ENCODE measurements around the gene PIP5K1C. TPM values are rescaled to one million over a fixed set of nuclear protein-coding genes. Genes with fewer than 3 reads are reported as not detected.
A peak's percentile ranks its signal among the peaks of the same experiment; 100 is the strongest.

The PIP5K1C gene
- polyA plus RNA-seq, 2 of the 4 experiments (the other 2 are of a cell fraction), result 2.6 to 9.3 TPM

DNA sequence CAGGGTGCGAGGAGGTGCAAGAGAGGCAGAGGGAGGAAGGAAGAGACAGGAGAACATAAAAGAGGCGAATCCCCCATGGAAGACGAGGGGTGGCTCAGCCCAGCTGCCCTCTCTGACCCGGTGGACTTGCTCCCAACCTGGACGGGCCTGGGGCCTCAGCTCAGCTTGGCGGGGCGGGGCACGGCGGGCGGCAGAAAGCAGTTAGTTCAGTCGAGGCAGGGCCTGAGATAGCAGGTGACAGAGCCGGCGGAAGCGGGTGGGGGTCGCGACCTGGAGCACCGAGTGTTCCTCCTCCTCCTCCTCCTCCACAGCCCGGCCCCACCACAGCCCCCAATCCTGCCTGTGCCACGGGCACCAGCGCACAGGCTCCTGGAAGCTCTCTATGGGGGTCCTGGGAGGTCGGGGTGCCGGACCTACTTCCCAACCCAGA lies 66.7 kb downstream of the PIP5K1C start:
- ChIA-PET CTCF (interaction anchor here (1.0 to 1.5 kb wide), 2 partner anchors 12 to 14 kb away, joined by 3 to 4 read pairs; no protein-coding TSS in a partner anchor), POLR2A (no interaction called here)
- H3K4me3 ChIP-seq, result no peak overlapping the region
- ATAC-seq (no peak), FAIRE-seq (no peak), DNase-seq (ENCODE audit: low read depth in 1 of 2, low spot score in 1 of 2) (no peak)
- no peaks in the 10 kb centered on the region for H3K9me3 ChIP-seq
- WGBS (ENCODE audit: missing lambda C conversion rate), result 91% methylated on average over 16 of the region's 22 CpGs
- no peak overlapping the region for H3K4me2 ChIP-seq
- no peak overlapping the region for H3K27ac ChIP-seq
- no peaks in the 10 kb centered on the region for H3K4me1 ChIP-seq
- TF ChIP-seq CEBPB (IDR thresholded peaks at IDR 0.05), result no peak
- TF ChIP-seq, protein P1, sequence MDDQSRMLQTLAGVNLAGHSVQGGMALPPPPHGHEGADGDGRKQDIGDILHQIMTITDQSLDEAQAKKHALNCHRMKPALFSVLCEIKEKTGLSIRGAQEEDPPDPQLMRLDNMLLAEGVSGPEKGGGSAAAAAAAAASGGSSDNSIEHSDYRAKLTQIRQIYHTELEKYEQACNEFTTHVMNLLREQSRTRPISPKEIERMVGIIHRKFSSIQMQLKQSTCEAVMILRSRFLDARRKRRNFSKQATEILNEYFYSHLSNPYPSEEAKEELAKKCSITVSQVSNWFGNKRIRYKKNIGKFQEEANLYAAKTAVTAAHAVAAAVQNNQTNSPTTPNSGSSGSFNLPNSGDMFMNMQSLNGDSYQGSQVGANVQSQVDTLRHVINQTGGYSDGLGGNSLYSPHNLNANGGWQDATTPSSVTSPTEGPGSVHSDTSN (IDR thresholded peaks at IDR 0.05), result no peak
- TF ChIP-seq PHF8 (IDR thresholded peaks at IDR 0.05; ENCODE audit: borderline replicate concordance, low read depth), result no peak
- no peak for TF ChIP-seq KDM1A (IDR thresholded peaks at IDR 0.05; ENCODE audit: low read depth)
- no peak for TF ChIP-seq POLR2A (IDR thresholded peaks at IDR 0.05; ENCODE audit: low read length)
- no peak for TF ChIP-seq EHF (CRISPR knock-in tag; IDR thresholded peaks at IDR 0.05)
- no peak for TF ChIP-seq ZC3H11A (IDR thresholded peaks at IDR 0.05)
- no peak for TF ChIP-seq NR3C1 (IDR thresholded peaks at IDR 0.05)
- no peak for TF ChIP-seq NPAS2 (CRISPR knock-in tag; IDR thresholded peaks at IDR 0.05; ENCODE audit: borderline replicate concordance)

DNA sequence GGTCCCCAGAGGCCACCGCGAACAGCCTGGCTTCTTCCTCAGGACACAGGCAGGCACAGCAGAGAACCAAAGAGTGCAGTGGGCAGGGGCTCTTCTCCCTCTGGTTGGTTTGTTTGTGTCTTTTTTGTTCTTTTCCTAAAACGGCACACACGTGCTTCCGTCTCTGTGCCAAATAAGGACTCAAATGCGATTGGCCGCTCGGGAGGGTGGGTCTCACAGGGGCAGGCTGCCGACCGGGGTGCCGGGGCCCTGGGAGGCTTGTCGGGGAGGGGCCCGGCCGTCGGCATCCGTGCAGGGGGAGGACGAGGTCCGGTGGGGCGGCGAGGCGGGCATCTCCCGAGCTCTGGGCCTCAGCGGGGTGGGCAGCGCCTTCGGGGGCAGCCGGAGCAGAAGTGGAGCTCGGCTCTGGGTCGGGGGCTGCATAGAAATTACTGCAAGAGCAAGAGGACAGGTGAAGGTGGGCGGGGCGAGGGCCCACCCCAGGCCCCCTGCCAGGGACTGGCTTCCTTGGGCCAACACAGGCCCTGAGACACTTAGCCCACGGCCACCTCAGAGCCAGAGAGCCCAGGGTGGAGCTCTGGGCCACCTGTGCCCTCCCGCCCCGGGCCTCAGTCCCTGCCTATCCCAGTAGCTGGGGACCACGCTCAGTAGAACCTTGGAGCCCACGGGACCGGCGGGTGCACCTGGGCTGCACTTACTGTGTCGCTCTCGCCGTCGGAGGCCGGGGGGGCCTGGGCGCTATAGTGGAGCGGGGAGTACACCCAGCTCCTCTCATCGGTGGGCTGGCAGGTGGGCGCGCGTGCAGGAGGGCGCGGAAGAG lies 67.3 kb downstream of the PIP5K1C start:
- no peak overlapping the region for H3K4me2 ChIP-seq
- no peak for ATAC-seq

DNA sequence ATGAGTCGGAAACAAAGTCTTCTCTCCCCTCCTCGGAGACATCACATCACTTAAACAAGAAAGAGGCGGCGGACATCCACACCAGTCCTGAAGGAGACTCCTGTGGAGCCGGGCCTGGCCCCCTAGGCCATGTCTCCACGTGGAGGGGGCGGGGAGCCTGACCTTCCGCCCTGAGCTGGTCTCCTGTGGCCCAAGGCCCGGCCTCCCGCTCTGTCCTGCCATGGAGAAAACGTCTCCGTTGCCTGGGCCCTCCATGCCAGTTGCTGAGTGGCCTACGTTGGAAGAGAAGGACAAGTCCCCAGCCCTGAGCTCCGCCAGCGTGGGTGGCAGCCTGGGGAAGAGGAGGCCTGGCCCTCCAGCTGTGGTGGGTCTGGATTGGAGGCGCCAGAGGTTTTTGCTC lies 68.2 kb downstream of the PIP5K1C start:
- no peaks in the 10 kb centered on the region for H3K4me1 ChIP-seq
- no peaks in the 10 kb centered on the region for H3K9me3 ChIP-seq
- ATAC-seq (0 out of 6 replicates have a peak, but pooled peaks of 1 of the 2 experiments have one; percentile 8), FAIRE-seq (no peak), DNase-seq (ENCODE audit: low read depth in 1 of 2, low spot score in 1 of 2) (no peak)
- no peak overlapping the region for H3K4me2 ChIP-seq
- CTCF ChIA-PET, result interaction anchor here (1.1 to 1.5 kb wide), 2 partner anchors 11 to 22 kb away, joined by 4 read pairs; no protein-coding TSS in a partner anchor
- H3K4me3 ChIP-seq, result no peak overlapping the region
- no peak overlapping the region for H3K27ac ChIP-seq
- 86% methylated on average over 11 of the region's 16 CpGs for WGBS (ENCODE audit: missing lambda C conversion rate)
- no peak for TF ChIP-seq NFE2L2 (conservative IDR thresholded peaks at IDR 0.05; ENCODE audit: low read length)
- no peak for TF ChIP-seq RCOR1 (IDR thresholded peaks at IDR 0.05; ENCODE audit: low read depth, low read length)
- TF ChIP-seq NR3C1 (IDR thresholded peaks at IDR 0.05), result no peak
- no peak for TF ChIP-seq EP300 (IDR thresholded peaks at IDR 0.05)
- no peak for TF ChIP-seq RNF2 (IDR thresholded peaks at IDR 0.05; ENCODE audit: borderline replicate concordance, low read depth)
- no peak for TF ChIP-seq KDM5A (IDR thresholded peaks at IDR 0.05)
- TF ChIP-seq BHLHE40 (IDR thresholded peaks at IDR 0.05; ENCODE audit: low read depth, low read length), result no peak
- no peak for TF ChIP-seq NPAS2 (CRISPR knock-in tag; IDR thresholded peaks at IDR 0.05; ENCODE audit: borderline replicate concordance)
- TF ChIP-seq RARB (CRISPR knock-in tag; IDR thresholded peaks at IDR 0.05), result no peak
- POLR2A ChIA-PET, result no interaction called here

More for the DNA sequence above, 67.3 kb downstream of the PIP5K1C start:
- FAIRE-seq (no peak), DNase-seq (ENCODE audit: low read depth in 1 of 2, low spot score in 1 of 2) (no peak)
- no peak overlapping the region for H3K4me3 ChIP-seq
- H3K27ac ChIP-seq, result no peak overlapping the region
- 92% methylated on average over 32 of the region's 50 CpGs for WGBS (ENCODE audit: missing lambda C conversion rate)
- H3K4me1 ChIP-seq, result no peaks in the 10 kb centered on the region
- H3K9me3 ChIP-seq, result no peaks in the 10 kb centered on the region
- ChIA-PET CTCF (interaction anchor here (1.0 to 1.5 kb wide), 3 partner anchors 12 to 22 kb away, joined by 3 to 4 read pairs (median 4); no protein-coding TSS in a partner anchor), POLR2A (no interaction called here)
- TF ChIP-seq, protein P2, sequence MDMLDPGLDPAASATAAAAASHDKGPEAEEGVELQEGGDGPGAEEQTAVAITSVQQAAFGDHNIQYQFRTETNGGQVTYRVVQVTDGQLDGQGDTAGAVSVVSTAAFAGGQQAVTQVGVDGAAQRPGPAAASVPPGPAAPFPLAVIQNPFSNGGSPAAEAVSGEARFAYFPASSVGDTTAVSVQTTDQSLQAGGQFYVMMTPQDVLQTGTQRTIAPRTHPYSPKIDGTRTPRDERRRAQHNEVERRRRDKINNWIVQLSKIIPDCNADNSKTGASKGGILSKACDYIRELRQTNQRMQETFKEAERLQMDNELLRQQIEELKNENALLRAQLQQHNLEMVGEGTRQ (IDR thresholded peaks at IDR 0.05), result no peak
- TF ChIP-seq FOXS1 (CRISPR knock-in tag; IDR thresholded peaks at IDR 0.05) (no peak), KDM1A (IDR thresholded peaks at IDR 0.05; ENCODE audit: low read depth) (no peak), RARB (CRISPR knock-in tag; IDR thresholded peaks at IDR 0.05) (no peak), FOSL2 (IDR thresholded peaks at IDR 0.05) (no peak), FOSL2 (CRISPR knock-in tag; IDR thresholded peaks at IDR 0.05) (no peak)
- TF ChIP-seq, protein P3, sequence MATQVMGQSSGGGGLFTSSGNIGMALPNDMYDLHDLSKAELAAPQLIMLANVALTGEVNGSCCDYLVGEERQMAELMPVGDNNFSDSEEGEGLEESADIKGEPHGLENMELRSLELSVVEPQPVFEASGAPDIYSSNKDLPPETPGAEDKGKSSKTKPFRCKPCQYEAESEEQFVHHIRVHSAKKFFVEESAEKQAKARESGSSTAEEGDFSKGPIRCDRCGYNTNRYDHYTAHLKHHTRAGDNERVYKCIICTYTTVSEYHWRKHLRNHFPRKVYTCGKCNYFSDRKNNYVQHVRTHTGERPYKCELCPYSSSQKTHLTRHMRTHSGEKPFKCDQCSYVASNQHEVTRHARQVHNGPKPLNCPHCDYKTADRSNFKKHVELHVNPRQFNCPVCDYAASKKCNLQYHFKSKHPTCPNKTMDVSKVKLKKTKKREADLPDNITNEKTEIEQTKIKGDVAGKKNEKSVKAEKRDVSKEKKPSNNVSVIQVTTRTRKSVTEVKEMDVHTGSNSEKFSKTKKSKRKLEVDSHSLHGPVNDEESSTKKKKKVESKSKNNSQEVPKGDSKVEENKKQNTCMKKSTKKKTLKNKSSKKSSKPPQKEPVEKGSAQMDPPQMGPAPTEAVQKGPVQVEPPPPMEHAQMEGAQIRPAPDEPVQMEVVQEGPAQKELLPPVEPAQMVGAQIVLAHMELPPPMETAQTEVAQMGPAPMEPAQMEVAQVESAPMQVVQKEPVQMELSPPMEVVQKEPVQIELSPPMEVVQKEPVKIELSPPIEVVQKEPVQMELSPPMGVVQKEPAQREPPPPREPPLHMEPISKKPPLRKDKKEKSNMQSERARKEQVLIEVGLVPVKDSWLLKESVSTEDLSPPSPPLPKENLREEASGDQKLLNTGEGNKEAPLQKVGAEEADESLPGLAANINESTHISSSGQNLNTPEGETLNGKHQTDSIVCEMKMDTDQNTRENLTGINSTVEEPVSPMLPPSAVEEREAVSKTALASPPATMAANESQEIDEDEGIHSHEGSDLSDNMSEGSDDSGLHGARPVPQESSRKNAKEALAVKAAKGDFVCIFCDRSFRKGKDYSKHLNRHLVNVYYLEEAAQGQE (IDR thresholded peaks at IDR 0.05), result no peak

Data from A549 (cell line).